Skin of body (tissue), 2 donors: Measurements from ENCODE around the gene SIK3. TPM values are rescaled to one million over a fixed set of nuclear protein-coding genes. Genes with fewer than 3 reads are reported as not detected.

Source experiments
- DNase-seq: peaks from one replicate; lab custom pipeline; 2025; lab: John Stamatoyannopoulos, UW
- total RNA-seq: library from RNA; depleted of rRNA; stranded (reverse); fragments of >200 nt; gene quantifications from one replicate; pipeline ENCODE4 v1.2.3, GENCODE V29; 2014

The SIK3 gene
- total RNA-seq, 1 donor from 2014 or later = 28.9 TPM

DNA sequence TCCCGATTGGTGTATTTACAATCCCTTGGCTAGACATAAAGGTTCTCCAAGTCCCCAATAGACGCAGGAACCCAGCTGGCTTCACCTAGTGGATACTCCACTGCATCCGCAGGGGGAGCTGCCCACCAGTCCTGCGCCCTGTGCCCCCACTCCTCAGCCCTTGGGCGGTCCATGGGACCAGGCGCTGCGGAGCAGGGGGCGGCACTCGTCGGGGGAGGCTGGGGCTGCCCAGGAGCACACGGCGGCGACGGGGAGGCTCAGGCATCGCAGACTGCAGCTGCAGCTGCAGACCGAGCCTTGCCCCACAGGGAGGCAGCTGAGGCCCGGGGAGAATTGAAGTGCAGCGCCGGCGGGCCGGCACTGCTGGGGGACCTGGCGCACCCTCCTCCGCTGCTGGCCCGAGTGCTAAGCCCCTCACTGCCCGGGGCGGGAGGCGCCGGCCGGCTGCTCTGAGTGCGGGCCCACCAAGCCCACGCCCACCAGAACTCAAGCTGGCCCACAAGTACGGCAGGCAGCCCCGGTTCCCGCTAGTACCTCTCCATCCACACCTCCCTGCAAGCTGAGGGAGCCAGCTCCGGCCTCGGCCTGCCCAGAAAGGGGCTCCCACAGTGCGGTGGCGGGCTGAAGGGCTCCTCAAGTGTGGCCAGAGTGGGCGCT, 12.2 kb upstream of the SIK3 start:
- no peak for DNase-seq

DNA sequence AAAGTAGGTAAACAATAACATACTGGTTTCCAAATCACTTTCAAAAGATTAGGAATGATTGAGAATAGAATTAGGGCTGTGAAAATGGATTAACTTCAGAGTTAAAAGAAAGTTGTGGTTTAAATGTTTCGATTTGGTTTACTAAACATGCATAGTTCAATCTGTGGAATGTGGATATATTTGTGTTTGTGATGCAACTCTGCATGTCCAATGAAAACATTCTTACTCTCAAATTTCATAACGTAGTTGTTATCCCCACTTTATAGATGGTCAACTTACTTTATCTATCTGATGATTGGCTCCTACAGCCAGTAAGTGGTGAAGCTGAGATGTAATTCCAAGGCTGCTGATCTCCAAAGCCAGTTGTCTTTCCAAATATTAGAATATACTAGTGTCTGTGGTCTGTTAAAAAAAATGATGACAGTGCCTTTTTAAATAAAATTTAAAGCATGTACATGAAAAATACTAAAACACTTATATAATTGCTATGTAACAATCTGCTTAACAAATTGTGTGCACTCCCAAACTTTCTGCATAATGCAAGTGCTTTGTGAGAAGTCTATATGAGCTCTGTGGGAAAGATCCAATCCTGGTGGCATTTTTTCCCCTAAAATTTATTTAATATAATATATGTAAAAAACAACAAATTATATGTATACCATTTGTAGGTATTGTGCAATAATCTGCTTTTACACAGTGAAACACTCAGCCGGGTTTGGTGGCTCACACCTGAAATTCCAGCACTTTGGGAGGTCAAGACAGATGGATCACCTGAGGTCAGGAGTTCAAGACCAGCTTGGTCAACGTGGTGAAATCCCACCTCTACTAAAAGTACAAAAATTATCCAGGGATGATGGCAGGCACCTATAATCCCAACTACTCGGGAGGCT, 9.7 kb upstream of the SIK3 start:
- DNase-seq = no peak

DNA sequence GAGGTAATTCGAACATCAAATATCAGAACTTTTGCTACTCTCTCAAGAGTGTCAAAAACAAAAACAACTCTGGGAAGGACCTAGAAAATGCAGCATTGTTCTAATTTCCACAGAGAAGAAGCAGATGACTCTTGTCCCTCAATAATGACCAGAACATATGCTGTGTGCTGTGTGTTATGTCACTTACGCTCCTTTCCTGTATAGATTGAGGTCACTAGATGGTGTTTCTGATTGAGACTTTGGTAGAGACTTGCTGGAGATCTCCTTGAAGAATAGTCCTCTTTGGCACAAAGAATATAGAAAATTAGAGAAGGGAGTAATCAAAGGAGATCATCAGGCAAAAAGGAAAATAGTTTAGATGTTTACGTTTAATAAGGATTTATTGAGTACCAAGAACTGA, 2.3 kb upstream of the SIK3 start:
- DNase-seq = no peak

DNA sequence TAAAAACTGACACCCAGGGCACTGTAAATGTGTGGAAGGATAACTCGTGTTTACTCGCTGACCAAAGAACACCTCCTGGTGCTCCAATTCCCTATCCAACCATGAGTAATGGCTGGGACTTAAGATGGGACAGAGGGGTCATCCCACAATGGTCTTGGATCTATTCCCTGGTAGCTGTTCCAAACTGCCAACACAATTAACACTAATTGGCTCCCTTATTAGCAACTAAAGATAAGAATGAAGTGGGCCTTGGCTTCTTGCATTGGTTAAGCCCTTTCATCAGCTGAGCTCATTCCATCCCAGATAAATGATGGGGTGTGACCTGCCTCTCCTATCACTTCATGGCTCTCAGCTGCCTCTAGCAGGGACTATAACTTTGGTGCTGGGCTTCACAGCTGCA, 1.5 kb upstream of the SIK3 start:
- DNase-seq = no peak

DNA sequence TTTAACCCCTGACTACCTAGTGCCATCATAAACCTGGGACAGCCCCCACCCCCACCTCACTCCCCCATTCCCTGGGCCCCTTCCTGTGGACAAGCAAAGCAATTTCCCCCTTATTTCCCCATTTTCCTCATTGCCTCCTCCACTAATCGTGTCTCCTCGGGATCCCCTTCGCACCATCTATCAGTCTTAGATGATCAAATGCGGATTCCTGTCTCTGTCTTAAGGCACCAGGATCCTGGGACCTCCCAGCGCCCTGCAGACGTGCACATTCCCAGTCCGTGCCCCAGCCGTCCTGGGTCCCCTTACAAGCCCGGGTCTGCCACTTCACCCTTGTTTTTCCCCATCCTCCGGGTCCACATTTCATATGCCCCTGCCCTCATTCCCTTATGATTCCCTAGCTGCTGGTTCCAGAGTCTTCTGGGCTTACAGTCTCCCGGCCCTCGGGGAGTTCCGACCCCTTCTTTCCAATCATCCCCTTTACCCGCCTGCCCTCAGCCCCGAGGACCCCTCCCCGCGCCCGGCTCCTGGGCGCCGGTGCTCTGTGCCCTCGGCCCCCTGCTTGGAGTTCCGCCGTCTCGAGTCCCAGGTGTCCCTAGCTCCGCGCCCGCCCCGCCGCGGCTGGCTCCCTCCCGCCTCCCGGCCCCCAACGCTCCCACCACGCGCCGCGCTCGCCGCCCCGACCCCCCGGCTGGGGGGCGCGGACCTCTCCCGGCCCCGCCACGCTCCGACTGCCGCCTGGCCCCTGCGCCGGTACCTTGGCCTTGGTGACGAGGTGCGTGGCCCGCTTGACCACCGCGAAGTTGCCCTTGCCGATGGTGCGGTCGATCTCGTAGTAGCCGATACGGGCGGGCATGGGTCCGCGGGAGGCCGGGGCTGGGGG, 599 bp downstream of the SIK3 start:
- DNase-seq = peak; percentile 20

DNA sequence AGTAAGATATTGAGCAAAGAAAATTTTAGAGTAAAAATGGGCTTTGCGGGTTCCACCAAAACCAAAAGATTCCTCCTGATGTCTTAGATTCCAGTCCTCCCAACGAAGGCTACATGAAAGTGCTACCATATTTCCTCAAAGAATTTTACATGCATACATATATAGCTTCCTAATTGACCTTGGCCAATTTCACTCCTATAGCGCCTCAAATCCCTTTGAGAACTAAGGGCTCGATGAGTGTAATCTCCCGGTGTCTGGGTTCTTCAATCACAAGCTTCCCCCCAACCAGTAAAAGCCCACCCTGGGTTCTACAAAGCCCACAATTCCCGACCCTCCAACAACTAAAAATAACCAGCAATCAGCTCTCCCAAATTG, 1.2 kb downstream of the SIK3 start:
- no peak for DNase-seq

DNA sequence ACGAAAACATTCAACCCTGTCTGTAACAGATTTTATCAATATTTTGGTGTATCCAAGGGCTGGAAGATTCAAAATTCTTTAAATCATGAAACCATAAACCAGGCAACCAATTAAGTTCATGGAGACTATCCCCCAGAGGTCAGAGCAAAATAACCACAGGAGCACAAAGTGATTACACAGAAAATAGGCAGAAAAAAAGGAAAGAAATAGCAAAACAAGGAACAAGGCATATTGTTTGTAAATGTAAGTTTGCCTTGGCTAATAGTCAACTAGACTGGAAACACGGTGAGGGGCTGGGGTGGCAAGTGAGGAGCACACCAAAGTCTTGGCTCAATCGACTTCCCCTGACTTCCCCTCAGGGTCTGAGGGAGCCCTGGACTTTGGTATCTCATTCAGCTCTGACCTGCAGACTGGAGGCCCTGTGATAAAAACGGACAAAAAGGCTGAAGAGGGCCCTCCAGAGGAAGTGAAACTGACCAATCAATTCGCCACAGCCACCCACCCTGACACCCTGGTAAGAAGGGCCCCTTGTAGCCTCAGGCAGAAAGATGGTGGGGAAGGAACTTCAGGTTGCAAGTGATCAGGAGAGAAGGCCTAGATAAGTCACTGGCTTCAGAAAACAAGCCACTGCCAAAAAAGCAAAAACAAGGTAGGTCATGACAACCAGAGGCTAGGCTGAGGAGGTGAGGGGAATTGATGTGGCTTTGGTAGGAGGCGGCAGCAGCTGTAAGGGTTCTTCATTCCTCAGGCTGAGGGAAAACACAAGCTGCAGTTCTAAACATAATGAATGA, 1.8 kb downstream of the SIK3 start:
- no peak for DNase-seq

DNA sequence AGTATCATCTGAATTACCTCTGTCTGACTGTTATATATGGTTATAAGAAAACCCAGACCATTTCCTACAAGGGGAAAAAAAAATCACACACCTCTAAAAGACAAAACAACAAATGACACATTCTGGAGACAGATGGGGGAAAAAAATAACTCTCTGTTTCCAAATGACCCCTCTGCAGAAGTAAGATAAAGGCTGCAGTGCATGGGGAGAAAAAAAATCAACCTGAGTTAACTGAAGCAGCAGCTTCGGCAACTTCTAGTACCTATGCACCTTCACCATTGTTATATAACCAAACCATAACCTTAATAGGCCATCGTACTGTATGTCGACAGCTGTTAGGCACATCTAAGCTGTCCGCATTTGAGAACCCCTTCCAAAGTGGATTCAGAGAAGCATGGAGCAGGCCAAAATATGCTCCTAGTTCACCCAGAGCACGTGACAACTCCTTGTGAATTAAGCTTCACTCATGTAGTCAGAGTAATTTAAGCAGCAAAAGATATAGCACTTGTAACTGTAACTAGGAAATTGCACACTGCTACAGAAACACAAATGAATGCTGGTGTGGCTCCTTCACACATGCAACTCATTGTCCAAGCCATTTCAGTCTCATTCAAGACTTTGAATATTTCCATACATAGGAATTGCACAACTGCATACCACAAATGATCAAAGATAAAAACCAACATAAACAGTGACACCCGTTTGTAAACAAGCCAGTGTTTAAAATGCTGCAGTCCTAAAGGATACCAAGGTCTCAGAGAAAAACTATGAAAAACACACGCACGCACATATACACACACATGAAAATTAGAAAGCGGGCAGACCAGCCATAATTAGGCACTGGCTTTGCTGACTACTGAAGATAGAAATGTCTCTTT, 2.7 kb downstream of the SIK3 start:
- DNase-seq = peak; percentile 92

DNA sequence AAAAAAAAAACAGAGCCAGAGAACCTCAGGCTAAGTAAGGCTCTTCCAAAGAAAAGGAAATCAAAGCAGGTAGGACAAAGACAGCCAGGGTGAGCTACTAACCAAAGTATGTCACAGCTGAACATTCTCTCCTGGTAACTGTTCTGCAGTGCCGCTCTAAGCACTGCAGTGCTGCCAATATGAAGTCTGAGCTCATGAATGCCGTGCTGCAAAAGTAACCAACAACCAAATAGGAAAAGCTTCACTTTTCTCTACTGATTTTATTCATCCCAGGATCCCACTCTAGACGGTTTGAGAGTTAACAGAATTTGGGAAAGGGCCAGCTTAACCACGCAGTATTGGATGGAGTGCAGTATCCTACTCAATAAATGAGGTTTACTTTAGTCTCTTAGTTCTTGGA, 3.5 kb downstream of the SIK3 start:
- DNase-seq = peak; percentile 60

DNA sequence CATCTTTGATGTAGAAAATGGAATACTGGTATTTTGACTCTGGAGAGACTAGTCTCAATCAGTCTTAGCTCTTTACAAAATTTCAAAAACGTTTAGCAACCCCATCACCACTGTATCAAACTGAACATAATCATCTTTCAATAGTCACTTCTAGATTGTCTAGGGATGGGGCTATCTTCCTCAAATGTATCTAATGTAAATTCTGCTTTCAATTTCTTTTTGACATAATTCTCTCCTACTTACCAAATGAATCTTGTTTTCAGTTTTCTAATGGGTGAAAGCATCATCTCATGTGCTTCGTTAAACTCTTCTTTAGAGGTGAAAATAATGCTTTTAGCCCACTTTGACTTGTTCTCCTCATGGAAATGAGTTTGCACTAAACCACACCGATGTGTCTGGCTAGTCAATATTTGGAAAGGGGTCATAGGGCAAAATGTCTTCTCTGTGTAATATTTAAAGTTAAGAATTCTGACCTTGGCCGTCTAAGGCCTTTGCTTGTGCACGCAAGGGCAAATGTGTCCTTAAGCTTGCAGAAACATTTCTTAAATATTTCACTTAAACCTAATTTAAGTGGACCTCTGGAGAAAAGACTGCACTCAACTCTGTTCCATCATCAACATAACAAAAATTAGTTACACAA, 5.2 kb downstream of the SIK3 start:
- no peak for DNase-seq

DNA sequence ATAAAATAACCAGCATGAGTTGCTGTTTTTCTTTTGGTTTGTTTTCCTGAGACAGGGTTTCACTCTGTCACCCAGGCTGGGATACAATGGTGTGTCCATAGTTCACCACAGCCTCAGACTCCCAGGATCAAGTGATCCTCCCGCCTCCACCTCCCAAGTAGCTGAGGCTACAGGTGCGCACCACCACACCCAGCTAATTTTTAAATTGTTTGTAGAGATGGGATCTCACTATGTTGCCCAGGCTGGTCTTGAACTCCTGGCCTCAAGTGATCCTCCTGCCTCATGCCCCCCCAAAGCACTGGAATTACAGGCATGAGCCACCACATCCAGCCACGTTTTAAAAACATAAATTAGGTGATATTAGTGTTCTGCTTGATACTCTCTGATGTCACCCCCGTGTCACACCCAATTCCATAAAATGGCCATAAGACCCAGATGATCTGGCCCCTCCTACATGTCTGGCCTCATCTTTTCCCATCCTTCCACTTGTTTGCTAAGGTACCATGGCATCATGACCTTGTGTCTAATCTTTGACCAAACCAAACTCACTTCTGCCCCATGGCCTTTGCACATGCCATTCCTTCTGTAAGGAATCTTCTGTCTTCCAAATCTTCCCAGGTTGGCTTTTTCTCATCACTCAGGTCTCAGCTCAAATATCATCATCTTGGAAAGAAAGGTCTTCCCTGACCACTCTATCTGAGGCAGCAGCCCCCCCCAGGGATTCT, 6.3 kb downstream of the SIK3 start:
- DNase-seq = no peak

DNA sequence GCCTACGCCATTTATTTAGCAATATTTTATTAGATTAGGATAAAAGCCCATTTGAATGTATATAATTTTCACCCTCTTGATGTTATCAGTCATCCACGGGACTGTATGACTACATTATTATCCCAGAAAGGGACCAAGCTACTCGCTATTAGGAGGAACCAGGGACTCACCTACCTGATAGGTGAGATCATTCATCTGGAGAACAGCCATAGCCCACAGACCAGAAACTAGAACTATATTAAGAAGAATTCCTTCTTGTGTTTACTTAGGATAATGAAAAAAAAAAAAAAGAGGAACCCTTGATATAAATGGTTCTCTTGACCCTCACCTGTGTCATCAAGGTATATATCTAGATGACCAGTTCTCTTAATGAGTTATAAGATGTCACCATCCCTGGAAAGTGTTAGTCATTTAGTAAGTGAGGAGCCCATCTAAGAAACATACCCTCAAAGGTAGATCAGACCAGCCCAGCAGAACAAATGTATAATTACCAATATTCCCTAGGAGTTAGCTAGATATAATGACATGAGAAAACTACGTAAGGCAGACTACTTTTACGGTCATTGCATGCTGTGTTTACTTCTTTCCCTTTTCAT, 8.0 kb downstream of the SIK3 start:
- no peak for DNase-seq

DNA sequence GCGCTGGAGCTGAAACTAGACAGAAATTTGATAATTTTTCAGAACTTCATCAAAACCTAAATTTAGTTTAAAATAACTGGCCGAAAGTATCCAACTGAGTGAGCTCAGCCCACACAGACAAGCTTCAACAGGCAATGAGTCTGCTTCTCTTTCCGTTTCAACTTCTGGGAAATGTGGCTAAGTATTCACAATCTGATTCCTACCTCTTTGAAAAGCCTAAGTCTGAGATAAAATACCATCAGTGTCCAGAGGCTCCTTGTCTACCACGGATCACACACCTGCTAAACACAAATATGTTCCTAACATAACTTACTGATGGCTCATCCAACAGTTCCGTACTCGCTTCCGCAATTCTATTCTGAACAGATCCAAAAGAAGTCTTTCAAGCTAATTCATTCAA, 8.5 kb downstream of the SIK3 start:
- DNase-seq = no peak

DNA sequence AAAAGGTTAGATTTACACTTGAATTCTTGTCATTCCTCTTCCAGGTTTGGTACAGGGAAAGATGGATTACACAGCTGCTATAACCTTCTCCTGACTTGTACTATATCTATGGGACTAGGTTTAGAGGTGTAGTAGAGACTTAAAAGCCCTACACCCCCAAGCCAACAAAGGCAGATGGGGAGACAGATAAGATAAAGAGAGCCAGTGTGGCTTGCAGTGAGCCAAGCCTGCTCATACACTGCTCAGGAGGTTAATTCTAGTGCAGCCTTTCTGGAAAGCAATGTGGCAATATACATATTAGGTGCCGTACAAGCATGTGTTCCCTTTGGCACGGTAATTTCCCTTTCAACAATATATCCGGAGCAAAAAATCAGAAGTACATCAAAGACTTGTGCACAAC, 10.8 kb downstream of the SIK3 start:
- no peak for DNase-seq

DNA sequence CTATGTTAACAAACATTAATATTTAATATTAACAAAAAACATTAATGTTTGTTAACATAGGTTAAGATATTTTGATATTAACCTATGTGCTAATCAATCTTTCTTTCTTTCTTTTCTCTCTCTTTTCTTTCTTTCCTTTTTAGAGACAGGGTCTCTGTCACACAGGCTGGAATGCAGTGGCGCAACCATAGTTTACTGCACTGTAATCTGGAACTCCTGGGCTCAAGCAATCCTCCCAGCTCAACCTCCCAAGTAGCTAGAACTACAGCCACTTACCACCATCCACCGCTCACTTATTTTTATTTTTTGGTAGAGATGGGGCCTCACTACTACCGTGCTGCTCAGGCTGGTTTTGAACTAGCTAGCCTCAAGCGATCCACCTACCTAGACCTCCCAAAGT, 13.2 kb downstream of the SIK3 start:
- DNase-seq = no peak

DNA sequence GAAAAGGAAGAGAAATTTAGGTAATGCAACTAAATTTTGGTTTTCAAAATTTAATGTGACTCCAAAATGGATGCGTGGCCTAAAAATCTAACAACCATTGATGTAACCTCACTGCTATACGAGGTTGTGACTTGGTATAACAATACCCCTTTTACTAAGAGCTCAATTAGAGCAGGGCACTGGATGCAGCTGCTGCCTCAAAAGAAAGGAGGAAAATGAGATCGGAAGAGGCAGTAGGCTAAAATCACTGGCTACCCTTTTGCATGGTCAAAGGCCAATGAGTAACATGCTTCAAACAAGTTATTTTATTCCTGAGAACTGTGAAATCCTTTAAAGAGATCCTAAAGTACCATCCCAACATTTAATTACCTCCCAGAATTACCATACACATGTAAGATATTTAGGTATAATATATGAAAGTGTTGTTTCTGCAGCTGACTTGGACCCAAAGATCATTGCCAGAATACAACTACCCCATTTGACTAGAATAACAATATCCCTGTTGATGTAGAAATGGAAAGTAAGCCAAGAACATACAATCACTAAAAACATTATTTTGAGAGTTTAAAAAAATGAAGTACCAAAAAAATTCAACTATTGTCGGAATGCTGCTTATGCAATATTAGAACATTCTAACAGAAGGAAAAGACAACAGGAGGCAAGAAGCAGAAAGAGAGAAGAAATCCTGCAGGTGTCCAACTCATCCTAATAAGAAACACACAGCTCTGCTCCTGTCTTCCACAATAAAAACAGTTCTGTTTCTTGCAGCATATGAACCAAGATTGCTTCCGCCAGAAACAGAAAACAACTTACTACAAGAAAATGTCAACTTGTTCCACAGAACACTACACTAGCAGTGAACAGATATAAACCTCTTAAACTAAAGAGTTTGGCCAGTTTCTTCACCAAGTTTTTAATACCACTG, 15.0 kb downstream of the SIK3 start:
- no peak for DNase-seq

DNA sequence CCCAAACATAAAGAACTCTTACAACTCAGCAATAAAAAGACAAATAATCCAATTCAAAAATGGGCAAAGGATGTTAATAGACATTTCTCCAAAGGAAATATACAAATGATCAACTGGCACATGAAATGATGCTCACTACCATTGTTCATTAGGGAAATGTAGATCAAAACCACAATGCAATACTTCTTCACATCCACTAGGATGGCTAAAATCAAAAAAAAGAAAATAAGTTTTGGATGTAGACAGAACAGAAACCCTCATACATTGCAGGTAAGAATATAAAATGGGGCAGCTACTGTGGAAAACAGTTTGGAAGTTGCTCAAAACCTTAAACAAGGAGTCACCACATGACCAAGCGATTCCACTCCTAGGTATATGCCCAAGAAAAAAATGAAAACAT, 16.3 kb downstream of the SIK3 start:
- no peak for DNase-seq

DNA sequence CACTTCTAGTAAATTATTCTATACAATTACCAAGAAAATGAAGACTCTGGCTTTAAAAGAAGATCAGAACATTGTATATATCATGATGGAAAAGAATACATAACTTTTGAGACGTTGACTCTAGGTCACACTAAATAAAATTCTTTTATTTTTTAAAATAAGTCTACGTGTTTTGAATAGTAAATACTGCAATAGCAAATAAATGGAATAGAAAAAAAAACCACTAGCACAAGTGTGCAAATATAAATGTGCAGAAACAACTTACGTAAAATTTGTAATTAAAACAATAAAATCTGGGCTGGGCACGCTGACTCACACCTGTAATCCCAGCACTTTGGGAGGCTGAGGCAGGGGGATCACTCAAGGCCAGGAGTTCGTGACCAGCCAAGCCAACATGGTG, 17.9 kb downstream of the SIK3 start:
- DNase-seq = no peak
